HUES48 (cell line): ENCODE measurements around the gene HTR3B.
"Not testable (repeated sequence)": the region's sequence is repeated elsewhere in the genome, so short reads cannot be mapped to it uniquely, and the experiment has no call there.

Source experiments
- H3K27ac ChIP-seq: one replicate; pipeline ENCODE4 v1.7.0; 2013; ENCODE audit warnings: low read depth, low read length, inconsistent platforms
- H3K27me3 ChIP-seq: 2 replicates; pipeline ENCODE4 v1.6.1; 2013; ENCODE audit warnings: mild to moderate bottlenecking, low read length; ENCODE audit not compliant: control insufficient read depth, insufficient read depth
- H3K36me3 ChIP-seq: 2 replicates; pipeline ENCODE4 v1.6.1; 2013; ENCODE audit warnings: low read length; ENCODE audit not compliant: control insufficient read depth, insufficient read depth
- H3K4me1 ChIP-seq: 2 replicates; pipeline ENCODE4 v1.6.1; 2013; ENCODE audit warnings: mild to moderate bottlenecking, low read length; ENCODE audit not compliant: control insufficient read depth, insufficient read depth
- H3K4me3 ChIP-seq: 2 replicates; pipeline ENCODE4 v1.5.1; 2013; ENCODE audit warnings: mild to moderate bottlenecking, low read depth, low read length
- H3K9ac ChIP-seq: 2 replicates; pipeline ENCODE4 v1.6.1; 2013; ENCODE audit warnings: mild to moderate bottlenecking, low read depth, low read length, moderate library complexity
- H3K9me3 ChIP-seq: 2 replicates; pipeline ENCODE4 v1.6.1; 2013; ENCODE audit warnings: low read length; ENCODE audit not compliant: control insufficient read depth, insufficient read depth

The HTR3B gene

GRCh38 chr11:113911491-113911890 is 6.9 kb downstream of the HTR3B start:
- not testable (repeated sequence) for H3K4me1 ChIP-seq, H3K9me3 ChIP-seq, H3K27ac ChIP-seq, H3K36me3 ChIP-seq, H3K4me3 ChIP-seq, H3K27me3 ChIP-seq, H3K9ac ChIP-seq

- Histone ChIP-seq H3K27me3 (no peaks in the 10 kb centered on the region), H3K27ac (no peak overlapping the region), H3K4me1 (no peaks in the 10 kb centered on the region), H3K9me3 (no peaks in the 10 kb centered on the region), H3K9ac (no peak overlapping the region), H3K4me3 (no peak overlapping the region), H3K36me3 (no peaks in the 10 kb centered on the region)
Observed at GRCh38 chr11:113923572-113923971, 19.0 kb downstream of the HTR3B start.

- Histone ChIP-seq H3K9ac (no peak overlapping the region), H3K9me3 (no peaks in the 10 kb centered on the region), H3K4me1 (no peaks in the 10 kb centered on the region), H3K4me3 (no peak overlapping the region), H3K27me3 (no peaks in the 10 kb centered on the region), H3K36me3 (no peaks in the 10 kb centered on the region), H3K27ac (no peak overlapping the region)
Observed at GRCh38 chr11:113926273-113927197, 21.9 kb downstream of the HTR3B start.

GRCh38 chr11:113928311-113928710 is 23.7 kb downstream of the HTR3B start:
- Histone ChIP-seq H3K27ac (no peak overlapping the region), H3K36me3 (no peaks in the 10 kb centered on the region), H3K4me3 (no peak overlapping the region), H3K4me1 (peaks cover 15% of the 10 kb centered on the region), H3K9ac (no peak overlapping the region), H3K27me3 (no peaks in the 10 kb centered on the region), H3K9me3 (no peaks in the 10 kb centered on the region)

- Histone ChIP-seq H3K36me3 (no peaks in the 10 kb centered on the region), H3K9me3 (no peaks in the 10 kb centered on the region), H3K27me3 (no peaks in the 10 kb centered on the region; the same call in 1 of the 2 replicates), H3K4me1 (peaks cover 17% of the 10 kb centered on the region), H3K9ac (no peak overlapping the region), H3K4me3 (no peak overlapping the region), H3K27ac (peak overlapping the region; percentile 58)
Observed at GRCh38 chr11:113932788-113933187, 28.2 kb downstream of the HTR3B start.

GRCh38 chr11:113934193-113934592 is 29.6 kb downstream of the HTR3B start:
- not testable (repeated sequence) for H3K4me3 ChIP-seq, H3K9ac ChIP-seq, H3K27ac ChIP-seq, H3K9me3 ChIP-seq, H3K27me3 ChIP-seq, H3K36me3 ChIP-seq
- peaks cover 17% of the 10 kb centered on the region for H3K4me1 ChIP-seq

- Histone ChIP-seq H3K9me3 (no peaks in the 10 kb centered on the region), H3K27me3 (no peaks in the 10 kb centered on the region; the same call in 1 of the 2 replicates), H3K4me3 (no peak overlapping the region), H3K9ac (no peak overlapping the region), H3K36me3 (no peaks in the 10 kb centered on the region), H3K27ac (no peak overlapping the region), H3K4me1 (peaks cover 17% of the 10 kb centered on the region)
Observed at GRCh38 chr11:113934761-113935160, 30.2 kb downstream of the HTR3B start.

- Histone ChIP-seq H3K4me3 (no peak overlapping the region), H3K9ac (no peak overlapping the region), H3K27ac (no peak overlapping the region), H3K36me3 (no peaks in the 10 kb centered on the region), H3K27me3 (no peaks in the 10 kb centered on the region; the same call in 1 of the 2 replicates), H3K4me1 (peaks cover 17% of the 10 kb centered on the region), H3K9me3 (no peaks in the 10 kb centered on the region)
Observed at GRCh38 chr11:113935858-113936257, 31.3 kb downstream of the HTR3B start.

GRCh38 chr11:113937918-113938317 is 33.3 kb downstream of the HTR3B start:
- H3K9ac ChIP-seq, result no peak overlapping the region
- H3K27ac ChIP-seq, result no peak overlapping the region
- H3K27me3 ChIP-seq, result no peaks in the 10 kb centered on the region; the same call in 1 of the 2 replicates
- H3K4me3 ChIP-seq, result no peak overlapping the region
- H3K4me1 ChIP-seq, result peaks cover 6% of the 10 kb centered on the region
- no peaks in the 10 kb centered on the region for H3K36me3 ChIP-seq
- no peaks in the 10 kb centered on the region for H3K9me3 ChIP-seq

GRCh38 chr11:113942256-113942655 is 37.7 kb downstream of the HTR3B start:
- H3K27me3 ChIP-seq, result no peaks in the 10 kb centered on the region
- no peaks in the 10 kb centered on the region for H3K9me3 ChIP-seq
- H3K4me1 ChIP-seq, result no peaks in the 10 kb centered on the region
- H3K4me3 ChIP-seq, result no peak overlapping the region
- H3K27ac ChIP-seq, result no peak overlapping the region
- H3K9ac ChIP-seq, result no peak overlapping the region
- no peaks in the 10 kb centered on the region for H3K36me3 ChIP-seq

GRCh38 chr11:113946162-113946561 is 41.6 kb downstream of the HTR3B start:
- not testable (repeated sequence) for H3K4me3 ChIP-seq, H3K27me3 ChIP-seq, H3K27ac ChIP-seq, H3K36me3 ChIP-seq, H3K9ac ChIP-seq, H3K9me3 ChIP-seq
- peaks cover 10% of the 10 kb centered on the region for H3K4me1 ChIP-seq
